HL-60/S4 treated with phorbol 12-myristate 13-acetate at 8.2 ng/mL for 4 days and 3 days (cell line): ENCODE results near the gene FASN.
"Not testable (repeated sequence)": the region's sequence is repeated elsewhere in the genome, so short reads cannot be mapped to it uniquely, and the experiment has no call there.

Experiments used
- in situ Hi-C: fragments of 300-500 bp; cut with MboI; formaldehyde crosslinking; loops from 2 replicates; pipeline ENCODE4 v1.15.0; 2022; ENCODE audit warnings: low sequenced_read_pairs

The FASN gene

DNA sequence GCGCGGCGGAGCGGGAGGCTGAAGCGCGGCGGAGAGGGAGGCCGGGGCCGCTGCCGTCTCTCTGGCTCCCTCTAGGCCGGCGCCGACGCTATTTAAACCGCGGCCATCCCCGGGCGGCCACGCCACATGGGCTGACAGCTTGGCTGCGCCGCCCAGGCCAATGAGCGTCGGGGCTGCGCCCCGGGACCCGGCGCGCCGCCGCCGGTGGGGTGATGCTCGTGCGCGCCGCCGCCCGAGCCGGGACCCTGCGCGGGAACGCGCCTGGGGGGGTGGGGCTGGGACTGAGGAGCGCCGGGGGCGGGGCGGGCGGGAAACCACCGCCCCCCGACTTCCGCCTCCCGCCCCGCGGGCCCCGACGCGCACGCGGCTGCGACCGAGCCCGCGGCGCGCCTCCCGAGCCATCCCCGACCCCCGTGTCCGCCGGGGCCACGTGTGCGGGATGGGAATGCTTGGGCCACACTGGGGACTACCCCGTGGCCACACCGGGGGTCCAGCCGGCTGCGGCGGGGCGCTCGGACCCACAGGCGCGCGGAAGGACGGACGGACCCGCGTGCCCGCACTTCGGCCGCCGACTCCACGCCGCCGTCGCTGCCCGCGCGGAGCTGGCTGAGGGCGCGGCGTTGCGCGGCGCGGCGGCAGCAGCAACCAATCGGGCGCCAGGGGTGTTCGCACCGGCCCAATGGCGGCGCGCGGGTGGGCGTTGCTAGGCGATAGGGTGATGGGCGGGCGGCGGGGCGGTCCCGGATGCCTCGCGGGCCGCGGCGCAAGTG, at the start of gene FASN:
TSS of gene FASN (minus strand) at position 68 of the 770 bp plus-strand sequence. CDS start 1,791 bp downstream, outside the sequence.
- in situ Hi-C loops = no loop called here

DNA sequence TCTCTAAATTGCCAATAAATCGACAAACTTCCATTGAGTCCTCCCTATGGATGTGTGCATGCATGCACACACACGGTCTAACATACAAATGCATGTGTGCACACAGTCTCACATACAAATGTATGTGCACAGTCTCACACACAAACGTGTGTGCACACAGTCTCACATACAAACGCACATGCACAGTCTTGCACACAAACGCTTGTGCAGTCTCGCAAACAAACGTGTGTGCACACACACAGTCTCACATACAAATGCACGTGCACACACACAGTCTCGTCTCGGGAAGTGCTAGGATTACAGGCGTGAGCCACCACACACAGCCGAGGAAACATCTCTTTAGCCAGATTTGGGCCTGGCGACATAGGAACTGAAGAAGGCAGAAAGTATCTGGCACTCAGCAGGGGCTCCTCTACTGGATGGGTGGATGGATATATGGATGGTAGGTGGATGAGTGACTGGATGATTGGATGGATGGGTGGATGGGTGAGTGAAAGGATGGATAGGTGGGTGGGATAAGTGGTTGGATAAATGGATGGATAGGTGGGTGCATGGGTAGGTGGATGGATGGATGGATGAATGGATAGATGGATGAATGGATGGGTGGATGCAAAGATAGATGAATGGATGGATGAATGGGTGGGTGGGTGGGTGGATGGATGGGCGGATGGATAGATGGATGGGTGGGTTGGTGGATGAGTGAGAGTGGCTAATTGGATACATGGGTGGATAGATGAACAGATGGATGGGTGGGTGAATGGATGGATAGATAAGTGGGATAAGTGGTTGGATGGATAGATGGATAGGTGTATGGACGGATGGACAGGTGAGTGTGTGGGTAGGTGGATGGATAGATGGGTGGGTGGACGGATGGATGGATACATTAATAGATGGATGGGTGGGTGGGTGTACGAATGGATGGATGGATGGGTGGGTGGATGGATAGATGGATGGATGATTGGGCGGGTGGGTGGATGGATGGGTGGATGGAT, 48.9 kb upstream of the FASN start:
- in situ Hi-C loops = no loop called here

DNA sequence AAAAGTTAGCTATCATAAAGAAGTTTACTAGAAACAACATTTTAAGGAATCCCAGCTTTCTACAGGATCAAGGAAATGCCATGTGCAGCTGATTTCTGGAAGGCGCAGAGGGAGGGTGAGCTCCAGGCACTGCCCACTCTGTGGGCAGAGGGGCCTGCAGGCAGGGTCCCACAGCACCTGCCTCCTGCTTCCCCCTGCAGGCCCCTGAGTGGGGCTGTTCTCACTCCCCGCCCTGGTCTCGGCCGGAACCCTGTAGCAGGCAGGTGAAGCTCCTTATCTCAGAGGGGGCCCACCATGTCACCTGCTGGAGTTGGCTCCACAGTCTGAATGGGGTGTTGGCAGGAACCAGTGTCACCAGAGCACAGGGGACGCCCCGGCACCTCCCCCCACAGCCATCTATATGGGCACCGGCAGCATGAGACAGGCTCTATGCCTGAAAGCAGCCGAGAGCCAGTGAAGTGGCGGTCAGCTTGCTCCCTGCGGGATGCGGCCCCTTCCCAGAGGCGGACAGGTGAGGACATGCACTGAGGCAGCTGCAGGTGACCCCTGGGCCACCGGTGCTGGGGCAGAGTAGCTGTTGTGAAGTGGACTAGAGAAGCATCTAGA, 47.6 kb upstream of the FASN start:
- in situ Hi-C loops = no loop called here

DNA sequence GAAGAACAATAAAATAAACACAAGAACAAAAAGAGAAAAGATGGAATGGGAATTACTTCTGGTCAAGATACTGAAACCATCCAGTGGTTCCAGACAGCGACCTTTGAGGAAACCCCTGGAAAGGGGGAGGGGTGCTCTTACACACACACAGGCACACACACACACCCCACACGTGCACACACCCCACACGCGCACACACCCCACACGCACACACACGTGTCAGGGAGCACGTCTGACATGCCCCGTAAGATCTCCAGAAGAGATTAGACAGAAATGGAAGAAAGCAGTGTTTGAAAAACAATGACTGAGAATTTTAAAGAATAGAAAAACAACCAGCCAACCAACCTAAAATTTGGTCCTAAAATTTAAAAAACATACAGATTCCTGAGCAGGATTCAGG, 45.3 kb upstream of the FASN start:
- in situ Hi-C loops = no loop called here

DNA sequence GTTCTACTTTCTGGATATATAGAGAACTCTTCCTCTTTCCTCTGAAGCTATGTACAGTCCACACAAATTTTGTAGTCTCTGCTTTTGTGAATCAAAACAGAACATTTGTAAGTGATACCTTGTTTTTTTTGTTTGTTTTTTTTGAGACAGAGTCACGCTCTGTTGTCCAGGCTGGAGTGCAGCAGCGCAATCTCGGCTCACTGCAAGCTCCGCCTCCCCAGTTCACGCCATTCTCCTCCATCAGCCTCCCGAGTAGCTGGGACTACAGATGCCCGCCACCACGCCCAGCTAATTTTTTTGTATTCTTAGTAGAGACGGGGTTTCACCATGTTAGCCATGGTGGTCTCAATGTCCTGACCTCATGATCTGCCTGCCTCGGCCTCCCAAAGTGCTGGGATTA, 41.9 kb upstream of the FASN start:
- in situ Hi-C loops = not testable (repeated sequence)

DNA sequence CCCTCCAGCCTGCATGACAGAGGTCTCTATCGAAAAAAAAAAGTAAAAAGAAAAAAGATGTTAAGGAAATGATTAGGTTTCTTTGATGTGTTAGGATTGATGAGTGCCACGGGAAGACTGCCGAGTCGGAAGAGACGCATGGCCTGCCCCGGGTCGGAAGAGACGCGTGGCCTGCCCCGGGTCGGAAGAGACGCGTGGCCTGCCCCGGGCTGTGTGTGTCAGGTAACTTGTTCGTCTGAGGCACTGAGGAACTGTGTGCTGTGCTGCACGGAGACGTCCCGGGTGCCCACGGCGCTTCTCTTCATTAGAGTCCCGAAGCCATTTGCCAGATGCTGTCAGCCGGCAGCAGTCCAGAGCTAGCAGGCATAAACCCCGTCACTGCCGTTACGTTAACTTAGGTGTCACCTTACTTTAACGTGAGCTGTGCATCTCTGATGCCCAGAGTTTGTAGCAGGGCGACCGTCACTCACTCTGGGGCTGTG, 40.5 kb upstream of the FASN start:
- in situ Hi-C loops = no loop called here

DNA sequence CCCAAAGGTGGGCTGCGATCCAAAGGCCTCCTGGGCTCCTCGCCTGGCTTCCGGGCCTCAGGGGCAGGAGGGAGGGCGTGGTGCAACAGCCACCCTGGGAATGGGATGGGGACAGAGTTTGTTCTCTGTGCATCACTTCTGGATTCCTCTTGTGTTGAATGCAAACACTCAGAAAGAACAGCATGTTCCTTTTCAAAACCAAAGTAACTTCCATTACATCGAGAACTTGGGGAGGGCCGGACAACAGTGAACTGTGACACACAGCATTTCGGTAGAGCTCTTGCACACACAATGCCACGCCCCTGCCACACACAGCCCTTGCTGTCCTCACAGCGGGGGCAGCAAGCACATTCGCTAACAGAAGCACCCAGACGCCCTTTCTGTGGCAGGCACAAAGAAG, 36.1 kb upstream of the FASN start:
- in situ Hi-C loops = no loop called here

DNA sequence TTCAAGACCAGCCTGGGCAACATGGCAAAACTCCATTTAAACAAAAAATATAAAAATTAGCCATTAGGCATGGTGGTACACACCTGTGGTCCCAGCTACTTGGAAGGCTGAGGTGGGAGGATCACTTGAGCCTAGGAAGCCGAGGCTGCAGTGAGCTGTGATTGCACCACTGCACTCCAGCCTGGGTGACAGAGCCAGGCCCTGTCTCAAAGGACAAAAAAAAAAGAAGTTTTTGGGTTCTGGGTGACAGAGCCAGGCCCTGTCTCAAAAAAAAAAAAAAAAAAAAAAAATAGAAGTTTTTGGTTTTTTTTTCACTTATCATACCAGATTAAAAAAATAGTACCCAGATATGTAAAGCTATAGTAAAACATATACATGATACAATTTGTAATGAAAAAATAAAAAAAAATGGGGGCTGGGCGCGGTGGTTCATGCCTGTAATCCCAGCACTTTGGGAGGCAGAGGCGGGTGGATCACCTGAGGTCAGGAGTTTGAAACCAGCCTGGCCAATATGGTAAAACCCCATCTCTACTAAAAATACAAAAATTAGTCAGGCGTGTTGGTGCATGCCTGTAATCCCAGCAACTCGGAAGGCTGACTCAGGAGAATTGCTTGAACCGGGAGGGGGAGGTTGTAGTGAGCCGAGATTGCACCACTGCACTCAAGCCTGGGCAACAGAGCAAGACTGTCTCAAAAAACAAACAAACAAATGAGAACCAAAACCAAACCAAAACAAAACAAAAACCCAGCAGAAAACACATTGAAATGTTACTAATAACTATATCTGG, 35.3 kb upstream of the FASN start:
- in situ Hi-C loops = not testable (repeated sequence)

DNA sequence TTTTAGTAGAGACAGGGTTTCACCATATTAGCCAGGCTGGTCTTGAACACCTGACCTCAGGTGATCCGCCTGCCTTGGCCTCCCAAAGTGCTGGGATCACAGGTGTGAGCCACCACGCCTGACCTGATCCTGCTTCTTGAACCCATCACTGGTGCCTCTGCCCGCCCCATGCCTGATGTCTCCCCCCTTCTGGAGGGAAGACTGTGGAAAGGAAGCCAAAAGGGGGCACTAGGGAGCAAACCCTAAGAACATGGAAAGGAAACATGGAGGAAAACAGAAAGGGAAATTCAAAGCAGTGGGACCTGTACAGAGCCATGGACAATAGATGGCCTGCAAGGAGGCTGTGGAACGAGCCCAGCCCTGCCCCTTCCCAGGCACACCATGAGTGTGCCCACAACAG, 31.1 kb upstream of the FASN start:
- in situ Hi-C loops = no loop called here

DNA sequence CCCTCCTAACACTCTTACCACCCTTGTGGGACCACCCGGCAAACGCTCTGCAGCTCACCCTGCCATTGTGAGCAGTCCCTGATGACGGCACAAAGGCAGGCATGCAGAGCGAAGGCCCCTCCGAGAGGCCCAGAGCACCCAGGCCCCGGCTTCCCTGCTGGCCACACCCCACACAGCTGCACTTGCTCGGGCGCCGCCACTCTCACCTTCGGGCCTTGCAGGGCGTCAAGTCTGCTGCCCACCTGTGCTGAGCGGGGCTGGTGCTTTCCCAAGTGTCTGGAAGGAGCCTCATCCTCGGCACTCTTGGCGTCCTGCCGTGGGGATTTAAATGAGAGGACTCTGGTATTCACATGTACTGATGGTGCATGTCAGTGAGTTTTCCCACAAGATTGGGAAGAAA, 30.3 kb upstream of the FASN start:
- in situ Hi-C loops = no loop called here

DNA sequence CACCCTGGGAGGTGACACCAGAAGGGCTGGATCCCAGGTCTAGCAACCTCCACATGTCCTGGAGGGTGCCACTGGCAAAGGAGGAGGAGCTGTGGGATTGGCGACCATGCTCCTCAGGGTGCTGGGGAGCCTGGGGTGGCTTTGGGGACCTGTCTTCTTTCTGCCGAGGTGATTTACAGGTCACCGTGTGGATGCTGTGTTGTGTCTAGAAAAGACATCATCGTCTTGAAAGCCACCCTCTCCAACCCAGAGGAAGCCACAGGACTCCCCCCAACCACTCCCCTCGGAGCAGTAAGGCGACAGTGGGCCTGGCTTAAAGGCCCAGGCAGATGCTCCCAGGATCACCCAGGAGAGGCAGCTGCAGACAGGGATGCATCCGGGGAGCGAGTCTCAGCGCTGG, 29.7 kb upstream of the FASN start:
- in situ Hi-C loops = no loop called here

DNA sequence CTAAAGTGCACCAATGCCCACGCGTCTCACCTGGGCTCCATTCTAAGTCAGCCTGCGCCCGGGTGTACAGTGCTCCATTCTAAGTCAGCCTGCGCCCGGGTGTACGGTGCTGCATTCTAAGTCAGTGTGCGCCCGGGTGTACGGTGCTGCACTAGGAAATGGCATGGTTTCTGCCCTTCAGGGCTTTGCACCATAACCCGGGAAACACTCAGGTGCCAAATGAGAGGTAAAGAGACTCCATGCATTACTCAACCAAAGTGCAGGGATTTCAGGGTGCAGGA, 29.2 kb upstream of the FASN start:
- in situ Hi-C loops = no loop called here

DNA sequence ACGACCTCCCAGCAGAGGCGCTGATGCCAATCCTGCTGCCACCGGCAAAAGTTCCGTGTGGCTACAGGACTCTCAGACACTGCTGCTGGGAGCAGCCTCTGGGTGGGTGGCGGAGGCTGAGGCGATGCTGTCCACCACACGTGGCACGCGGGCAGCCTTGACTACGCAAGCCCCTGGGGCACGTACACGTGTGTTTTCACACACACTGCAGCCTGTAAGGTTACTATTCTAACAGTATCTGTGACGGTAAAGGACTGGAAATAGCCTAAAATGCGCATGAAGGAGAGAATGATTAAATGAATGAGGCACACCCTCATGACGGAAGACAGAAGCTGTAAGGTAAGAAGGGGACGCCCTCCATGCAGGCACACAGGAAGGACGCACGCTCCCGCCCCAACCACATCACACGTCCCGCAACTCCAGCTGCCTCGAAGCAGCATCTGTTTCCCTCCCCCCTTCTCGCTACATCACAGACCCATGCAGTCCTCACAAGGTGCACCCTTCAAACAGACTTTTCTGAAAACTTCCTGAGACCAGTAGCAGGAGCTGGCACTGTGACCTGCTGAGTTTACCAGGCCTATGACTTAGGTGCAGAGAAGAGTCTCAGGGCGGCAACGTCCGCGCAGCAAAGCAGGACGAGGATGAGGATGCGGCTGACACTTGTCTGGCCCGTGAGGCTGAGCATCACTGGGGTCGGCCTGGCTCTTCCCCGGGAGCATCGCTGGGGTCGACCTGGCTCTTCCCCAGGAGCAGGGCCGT, 28.7 kb upstream of the FASN start:
- in situ Hi-C loops = no loop called here

DNA sequence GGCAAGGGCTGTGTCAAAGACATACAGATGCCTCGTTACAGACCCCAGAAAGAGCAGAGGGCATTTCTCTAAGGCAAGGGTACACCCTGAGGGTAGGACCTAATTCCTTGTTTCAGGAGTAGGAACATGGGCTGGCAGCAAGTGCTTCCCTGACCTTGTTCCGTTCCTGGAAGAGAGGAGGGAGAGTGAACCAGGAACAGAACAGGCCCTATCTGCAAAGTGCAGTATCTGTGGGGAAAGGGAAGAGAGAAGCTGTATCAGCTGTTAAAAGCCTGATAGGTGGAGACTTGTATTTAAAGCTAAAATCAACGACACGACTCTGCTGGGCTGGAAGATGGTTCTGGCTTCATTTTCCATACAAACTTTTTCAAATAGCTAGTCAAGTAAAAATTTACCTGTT, 26.1 kb upstream of the FASN start:
- in situ Hi-C loops = no loop called here

DNA sequence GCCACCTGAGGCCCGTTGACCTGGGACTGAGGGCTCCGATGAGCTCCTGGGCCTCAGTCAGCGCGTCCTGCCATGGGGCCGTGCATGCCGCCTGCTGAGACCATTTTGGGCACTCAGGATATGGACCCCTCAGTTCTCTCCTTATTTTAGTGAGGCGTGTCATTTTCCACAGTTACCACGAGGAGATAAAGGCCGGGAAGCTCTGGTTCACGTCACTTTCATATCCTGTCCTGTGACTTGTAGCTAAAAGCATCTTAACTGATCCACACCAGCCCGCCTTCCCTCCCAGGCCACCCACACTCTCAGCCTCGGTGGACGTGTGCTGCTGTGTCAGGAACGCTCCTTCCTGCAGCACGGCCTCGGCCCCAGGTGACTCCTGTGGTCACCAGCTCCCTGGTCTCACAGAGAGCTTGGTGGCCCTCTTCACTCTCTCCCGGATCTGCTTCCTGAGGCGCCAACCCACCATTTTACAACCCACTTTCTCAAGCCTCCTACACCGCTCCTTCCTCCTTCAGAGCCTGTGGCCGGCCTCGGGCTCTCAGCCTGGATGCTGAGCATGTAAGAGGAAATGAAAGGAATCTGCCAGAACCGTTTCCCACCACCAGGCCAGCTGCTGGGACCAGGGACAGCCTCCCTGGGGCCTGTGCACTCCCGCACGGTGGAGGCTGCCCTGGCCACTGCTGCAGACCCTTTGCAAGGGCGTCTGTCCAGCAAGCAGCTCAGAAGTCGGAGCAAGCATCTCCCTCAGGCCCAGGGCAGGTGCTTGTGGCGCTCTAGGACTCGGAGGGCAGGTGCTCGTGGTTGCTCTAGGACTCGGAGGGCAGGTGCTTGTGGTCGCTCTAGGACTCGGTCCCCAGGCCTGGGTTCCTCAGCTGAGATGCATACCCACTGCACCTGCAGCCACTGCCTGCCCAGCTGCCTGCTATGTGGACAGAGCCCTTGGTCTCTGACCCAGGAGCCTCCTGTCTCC, 23.9 kb upstream of the FASN start:
- in situ Hi-C loops = no loop called here

DNA sequence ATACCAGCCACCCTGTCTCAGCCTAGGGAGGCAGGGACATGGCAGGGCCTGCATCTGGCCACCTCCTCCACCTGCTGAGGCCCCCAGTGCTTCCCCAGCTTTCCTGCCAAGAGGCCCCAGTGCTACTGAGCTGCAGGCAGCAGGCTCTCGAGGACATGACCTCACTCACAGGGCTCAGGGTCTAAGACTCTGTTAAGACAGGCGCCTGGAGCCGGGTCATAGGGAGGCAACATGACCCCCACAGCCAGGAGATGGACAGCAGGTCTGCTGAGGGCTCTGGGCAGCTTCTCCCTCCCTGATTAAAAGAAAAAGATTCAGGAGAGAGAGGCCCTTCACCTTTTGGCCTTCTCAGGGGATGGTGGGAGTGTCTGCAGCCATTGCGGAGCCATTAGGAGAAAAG, 23.2 kb upstream of the FASN start:
- in situ Hi-C loops = no loop called here

DNA sequence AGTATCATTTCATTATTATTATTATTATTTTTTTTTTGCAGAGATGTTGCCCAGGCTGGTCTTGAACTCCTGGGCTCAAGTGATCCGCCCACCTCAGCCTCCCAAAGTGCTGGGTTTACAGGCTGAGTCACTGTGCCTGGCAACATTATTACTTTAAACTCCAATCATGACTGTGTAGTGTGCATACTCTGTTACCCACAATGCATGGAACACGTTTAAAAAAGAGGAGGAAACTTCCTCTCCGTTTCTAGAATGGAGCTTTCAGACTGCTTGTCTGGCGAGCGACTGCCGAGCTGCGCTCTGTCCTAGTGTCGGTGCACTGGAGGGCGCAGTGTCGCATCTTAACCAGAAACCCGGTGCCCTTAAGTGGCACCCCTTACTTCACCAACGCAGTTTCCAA, 22.1 kb upstream of the FASN start:
- in situ Hi-C loops = no loop called here

DNA sequence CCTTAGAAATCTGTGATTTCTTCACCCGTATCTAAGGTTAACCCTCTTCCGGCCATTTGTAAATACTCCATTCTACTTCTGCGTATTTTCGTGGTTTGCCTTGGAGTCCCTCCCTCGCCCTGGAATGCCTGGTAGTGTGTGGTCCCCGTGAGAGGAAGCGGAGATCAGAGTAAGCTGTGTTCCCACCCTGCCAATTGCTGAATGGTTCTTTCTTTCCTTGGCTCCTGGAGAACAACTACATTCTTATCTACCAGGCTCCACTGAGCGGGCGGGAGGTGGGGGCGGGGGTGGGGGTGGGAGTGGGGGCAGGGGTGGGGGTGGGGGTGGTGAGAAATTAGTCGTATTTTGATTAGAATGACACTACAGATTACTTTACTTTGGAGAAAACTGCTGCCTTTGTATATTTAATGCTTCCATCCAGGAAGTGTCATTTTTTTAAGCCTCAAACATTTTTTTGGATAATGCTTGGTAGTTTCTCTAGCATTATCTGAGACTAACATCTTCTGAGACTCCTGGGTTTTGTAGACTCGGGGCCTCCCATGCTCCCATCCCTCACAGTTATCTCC, 20.9 kb upstream of the FASN start:
- in situ Hi-C loops = no loop called here
